Activated CD4-positive, CD25-positive, alpha-beta regulatory T cell treated with anti-CD3 and anti-CD28 coated beads, Interleukin-2, amount 50 U/mL, for 24 hours (primary cell): ENCODE measurements around the gene PIEZO2.

ENCODE experiments used
- ATAC-seq, 2 donors: fragments of 150-1000 bp; cut with Tn5 transposase; one replicate each; pipeline ENCODE4 v1.10.0; 2021; ENCODE audit warnings: mild to moderate bottlenecking in 1 of 2, moderate library complexity in 1 of 2

Gene PIEZO2

GRCh38 chr18:10723496-10723895, 425.9 kb downstream of the PIEZO2 start:
- ATAC-seq: no peak

- no peak for ATAC-seq
These were observed 430.6 kb downstream of the PIEZO2 start for GRCh38 chr18:10718809-10719208.

GRCh38 chr18:10715791-10716190, 433.6 kb downstream of the PIEZO2 start:
- ATAC-seq: no peak

GRCh38 chr18:10713409-10713808, 436.0 kb downstream of the PIEZO2 start:
- no peak for ATAC-seq

GRCh38 chr18:10707294-10707693, 442.1 kb downstream of the PIEZO2 start:
- no peak for ATAC-seq

- no peak for ATAC-seq
These were observed 443.6 kb downstream of the PIEZO2 start for GRCh38 chr18:10705786-10706185.

- no peak for ATAC-seq
These were observed 444.1 kb downstream of the PIEZO2 start for GRCh38 chr18:10705291-10705690.

GRCh38 chr18:10702206-10702605, 447.2 kb downstream of the PIEZO2 start:
- ATAC-seq: no peak

- ATAC-seq: no peak
These were observed 459.0 kb downstream of the PIEZO2 start for GRCh38 chr18:10690366-10690765.

- ATAC-seq: no peak
These were observed 459.4 kb downstream of the PIEZO2 start for GRCh38 chr18:10690035-10690329.

GRCh38 chr18:10689236-10690034, 459.9 kb downstream of the PIEZO2 start:
- ATAC-seq: no peak

- ATAC-seq: no peak
These were observed 460.6 kb downstream of the PIEZO2 start for GRCh38 chr18:10688766-10689165.

GRCh38 chr18:10687161-10687925, 462.0 kb downstream of the PIEZO2 start:
- no peak for ATAC-seq

GRCh38 chr18:10686308-10686707, 463.1 kb downstream of the PIEZO2 start:
- no peak for ATAC-seq

- ATAC-seq: no peak
These were observed 463.9 kb downstream of the PIEZO2 start for GRCh38 chr18:10685484-10685883.

- no peak for ATAC-seq
These were observed 467.0 kb downstream of the PIEZO2 start for GRCh38 chr18:10682368-10682714.

- ATAC-seq: no peak
These were observed 467.6 kb downstream of the PIEZO2 start for GRCh38 chr18:10681581-10682367.

GRCh38 chr18:10680271-10680596, 469.1 kb downstream of the PIEZO2 start:
- no peak for ATAC-seq

- no peak for ATAC-seq
These were observed 469.7 kb downstream of the PIEZO2 start for GRCh38 chr18:10679557-10680270.

GRCh38 chr18:10671441-10671840, 477.9 kb downstream of the PIEZO2 start:
- no peak for ATAC-seq

GRCh38 chr18:10670856-10671255, 478.5 kb downstream of the PIEZO2 start:
- no peak for ATAC-seq

- no peak for ATAC-seq
These were observed 479.8 kb downstream of the PIEZO2 start for GRCh38 chr18:10669441-10670100.

- ATAC-seq: no peak
These were observed 485.6 kb downstream of the PIEZO2 start for GRCh38 chr18:10663750-10664149.
